H1 (cell line): Measurements from ENCODE around the gene RBM20. TPM values are rescaled to one million over a fixed set of nuclear protein-coding genes. Genes with fewer than 3 reads are reported as not detected.

ENCODE experiments used
- CTCF ChIA-PET: fragments of 300-600 bp; sonication (Branson Sonifier 250); formaldehyde crosslinking; loops from one replicate; lab custom pipeline; 2021; ENCODE audit not compliant: partially characterized antibody; lab: Charles Lee
- POLR2A ChIA-PET: fragments of 300-600 bp; sonication (Branson Sonifier 250); formaldehyde crosslinking; loops from one replicate; lab custom pipeline; 2021; ENCODE audit warnings: inconsistent platforms; ENCODE audit not compliant: partially characterized antibody; lab: Charles Lee
- DNase-seq, 2 experiments: peaks; one replicate each; pipeline versions ENCODE4 v3.0.0 to v3.0.0-alpha.2; 2010 to 2022; ENCODE audit warnings: low spot score in 2 of 2, low read depth in 1 of 2, mixed read lengths in 1 of 2
- FAIRE-seq: peaks from 2 replicates; lab custom pipeline; 2011; peaks lifted over from hg19 to GRCh38; lab: Jason Lieb, UNC
- H2AFZ ChIP-seq: 2 replicates; pipeline ENCODE4 v1.8.1; 2012; ENCODE audit warnings: low read length, inconsistent platforms
- H2AK5ac ChIP-seq: 2 replicates; pipeline ENCODE4 v1.6.1; 2013; ENCODE audit warnings: low read depth, low read length
- H2BK120ac ChIP-seq: replicated peaks from 2 replicates; pipeline ENCODE3; 2013; ENCODE audit warnings: low read depth, low read length, inconsistent platforms
- H2BK12ac ChIP-seq: 2 replicates; pipeline ENCODE4 v1.6.1; 2013; ENCODE audit warnings: low read depth, low read length
- H2BK15ac ChIP-seq: 2 replicates; pipeline ENCODE4 v1.6.1; 2013; ENCODE audit warnings: low read length
- H2BK20ac ChIP-seq: 2 replicates; pipeline ENCODE4 v1.6.1; 2013; ENCODE audit warnings: low read length
- H2BK5ac ChIP-seq: 2 replicates; pipeline ENCODE4 v1.6.1; 2013; ENCODE audit warnings: low read depth, low read length
- H3K14ac ChIP-seq: 2 replicates; pipeline ENCODE4 v1.6.1; 2013; ENCODE audit warnings: inconsistent platforms; ENCODE audit not compliant: insufficient read length
- H3K18ac ChIP-seq: 2 replicates; pipeline ENCODE4 v1.6.1; 2013; ENCODE audit warnings: low read length; ENCODE audit errors: extremely low read depth
- H3K23ac ChIP-seq: 2 replicates; pipeline ENCODE4 v1.6.1; 2013; ENCODE audit warnings: inconsistent platforms; ENCODE audit not compliant: insufficient read length
- H3K23me2 ChIP-seq: 2 replicates; pipeline ENCODE4 v1.6.1; 2013; ENCODE audit warnings: low read depth, low read length
- H3K27ac ChIP-seq: 2 replicates; pipeline ENCODE4 v1.6.1; 2011; ENCODE audit warnings: low read depth, low read length, inconsistent platforms
- H3K27me3 ChIP-seq, 4 experiments: replicated peaks in 1 of 4; 1 replicate in 1 of 4; 2 replicates in 3 of 4; pipeline versions ENCODE4 v1.6.1 to v1.8.1; 2011 to 2013; ENCODE audit warnings: low read length in 3 of 4, mild to moderate bottlenecking in 3 of 4, inconsistent platforms in 2 of 4, mixed read lengths in 2 of 4, moderate library complexity in 1 of 4; ENCODE audit not compliant: control insufficient read depth in 3 of 4, insufficient read depth in 3 of 4; ENCODE audit errors: extremely low read depth in 1 of 4
- H3K36me3 ChIP-seq, 4 experiments: 2 replicates each; pipeline versions ENCODE4 v1.6.1 to v1.8.1; 2011 to 2013; ENCODE audit warnings: mild to moderate bottlenecking in 4 of 4, low read length in 3 of 4, moderate library complexity in 2 of 4, control low read depth in 1 of 4, inconsistent platforms in 1 of 4; ENCODE audit not compliant: insufficient read depth in 4 of 4, control insufficient read depth in 2 of 4
- H3K4ac ChIP-seq: replicated peaks from 2 replicates; pipeline ENCODE3; 2013; ENCODE audit warnings: low read length, low read depth, mixed read lengths, inconsistent platforms; ENCODE audit not compliant: insufficient read length
- H3K4me1 ChIP-seq, 4 experiments: replicated peaks in 1 of 4; 1 replicate in 1 of 4; 2 replicates in 3 of 4; pipeline versions ENCODE4 v1.6.1 to v1.8.1; 2011 to 2013; ENCODE audit warnings: low read length in 3 of 4, inconsistent platforms in 2 of 4, mixed read lengths in 1 of 4; ENCODE audit not compliant: insufficient read depth in 4 of 4, control insufficient read depth in 3 of 4
- H3K4me2 ChIP-seq, 2 experiments: 2 replicates each; pipeline versions ENCODE4 v1.6.1 to v1.8.1; 2011 to 2013; ENCODE audit warnings: low read depth in 2 of 2, low read length in 2 of 2, control low read depth in 1 of 2, inconsistent platforms in 1 of 2, mild to moderate bottlenecking in 1 of 2; ENCODE audit not compliant: insufficient read depth in 1 of 2
- H3K4me3 ChIP-seq, 4 experiments: fragments of 200-600, 300-600 bp in 1 of 4; sonication (generic), shearing (Covaris generic), sonication (Bioruptor Twin) in 1 of 4; 2 replicates each; pipeline versions ENCODE4 v1.5.1 to v1.8.1; 2011 to 2016; ENCODE audit warnings: low read length in 4 of 4, low read depth in 3 of 4, control low read depth in 2 of 4, inconsistent platforms in 2 of 4, mild to moderate bottlenecking in 2 of 4, mixed read lengths in 1 of 4, moderate library complexity in 1 of 4; ENCODE audit not compliant: insufficient read depth in 2 of 4; ENCODE audit errors: extremely low read depth in 1 of 4
- H3K56ac ChIP-seq: replicated peaks from 2 replicates; pipeline ENCODE3; 2013; ENCODE audit warnings: low read depth, mild to moderate bottlenecking, mixed read lengths, low read length, inconsistent platforms; ENCODE audit not compliant: insufficient read length
- H3K79me1 ChIP-seq: 2 replicates; pipeline ENCODE4 v1.6.1; 2013; ENCODE audit warnings: low read depth, low read length, control low read depth
- H3K79me2 ChIP-seq, 2 experiments: 2 replicates each; pipeline versions ENCODE4 v1.6.1 to v1.8.1; 2012 to 2013; ENCODE audit warnings: low read length in 2 of 2, mild to moderate bottlenecking in 2 of 2, inconsistent platforms in 1 of 2; ENCODE audit not compliant: insufficient read depth in 2 of 2, control insufficient read depth in 1 of 2
- H3K9ac ChIP-seq, 4 experiments: replicated peaks in 1 of 4; 1 replicate in 1 of 4; 2 replicates in 3 of 4; pipeline versions ENCODE4 v1.6.1 to v1.8.1; 2011 to 2013; ENCODE audit warnings: low read depth in 3 of 4, low read length in 3 of 4, control low read depth in 2 of 4, mild to moderate bottlenecking in 2 of 4, moderate library complexity in 2 of 4, inconsistent platforms in 1 of 4; ENCODE audit errors: extremely low read depth in 1 of 4
- H3K9me3 ChIP-seq, 2 experiments: 2 replicates each; pipeline versions ENCODE4 v1.6.1 to v1.8.1; 2012 to 2013; ENCODE audit warnings: mild to moderate bottlenecking in 2 of 2, moderate library complexity in 2 of 2, control low read depth in 1 of 2, inconsistent platforms in 1 of 2, low read depth in 1 of 2, low read length in 1 of 2, mixed read lengths in 1 of 2; ENCODE audit not compliant: insufficient read depth in 2 of 2
- H4K20me1 ChIP-seq, 2 experiments: replicated peaks in 1 of 2; 2 replicates each; pipeline versions ENCODE3 to v1.8.1; 2011 to 2013; ENCODE audit warnings: inconsistent platforms in 2 of 2, low read length in 2 of 2, mild to moderate bottlenecking in 1 of 2; ENCODE audit not compliant: insufficient read depth in 2 of 2, control insufficient read depth in 1 of 2
- H4K5ac ChIP-seq: 2 replicates; pipeline ENCODE4 v1.6.1; 2013; ENCODE audit warnings: low read length, low read depth, mixed read lengths, inconsistent platforms; ENCODE audit not compliant: insufficient read length
- H4K8ac ChIP-seq: 2 replicates; pipeline ENCODE4 v1.8.0; 2013; ENCODE audit warnings: mild to moderate bottlenecking, moderate library complexity, low read length, inconsistent platforms; ENCODE audit not compliant: insufficient read depth; ENCODE audit errors: extremely low read depth
- H4K91ac ChIP-seq: replicated peaks from 2 replicates; pipeline ENCODE3; 2013; ENCODE audit warnings: low read length, mixed read lengths, inconsistent platforms; ENCODE audit not compliant: insufficient read length
- CHD1 ChIP-seq: IDR thresholded peaks from 2 replicates; pipeline ENCODE4 v1.6.1; 2012; ENCODE audit warnings: low read depth, low read length, improper control_type of control experiment
- RNF2 ChIP-seq: fragments of 200-900, 300-1000 bp; sonication (generic); IDR thresholded peaks from 2 replicates; pipeline ENCODE4 v1.7.1; 2016; ENCODE audit warnings: borderline replicate concordance, low read depth, mild to moderate bottlenecking, antibody characterized with exemption, low read length; ENCODE audit not compliant: poor library complexity, severe bottlenecking; ENCODE audit errors: missing control alignments
- RXRA ChIP-seq: IDR thresholded peaks from 2 replicates; pipeline ENCODE4 v1.6.1; 2011; ENCODE audit warnings: low read depth, mild to moderate bottlenecking, low read length, moderate library complexity; ENCODE audit not compliant: insufficient read depth
- SP4 ChIP-seq: IDR thresholded peaks from 2 replicates; pipeline ENCODE4 v1.6.1; 2012; ENCODE audit warnings: low read length, inconsistent platforms
- WGBS, 2 experiments: shearing (Covaris generic) in 1 of 2; methylation state at CpG; one replicate each; pipeline versions ENCODE4 v1.1.6 to v1.1.7; 2013 to 2015; ENCODE audit warnings: low lambda C conversion rate in 2 of 2, mixed read lengths in 2 of 2, inconsistent platforms in 1 of 2, low coverage in 1 of 2, missing lambda C conversion rate in 1 of 2; ENCODE audit not compliant: insufficient replicate concordance in 2 of 2, insufficient coverage in 1 of 2, insufficient read length in 1 of 2; ENCODE audit errors: extremely low coverage in 1 of 2, missing lambda C conversion rate in 1 of 2; 5-methylcytosine and 5-hydroxymethylcytosine counted together
- polyA plus RNA-seq, 7 experiments: library from polyadenylated mRNA; depleted of rRNA in 3 of 7; stranded (reverse) in 5 of 7; unstranded in 2 of 7; fragments of >200 nt in 5 of 7; fragments of 200-250 nt in 2 of 7; gene quantifications; 1 replicate in 5 of 7; 2 replicates in 1 of 7; 4 replicates in 1 of 7; pipeline versions ENCODE4 v1.2.1 to v1.2.3, GENCODE V29; 2011 to 2013; ENCODE audit warnings: missing spikeins in 2 of 7, mixed read lengths in 2 of 7
- total RNA-seq: library from RNA; stranded (reverse); fragmentation: NEBNext Ultra II Directional; extraction: Animal tissue kit (Norgen Biotek cat#: 25700); gene quantifications from 2 replicates; pipeline ENCODE4 v1.2.1, GENCODE V29; 2021
- TF ChIP-seq, protein P1 (sequence below): IDR thresholded peaks from 2 replicates; pipeline ENCODE4 v1.6.1; 2011; ENCODE audit warnings: low read depth, mild to moderate bottlenecking, low read length; ENCODE audit not compliant: insufficient read depth

RBM20 gene
- total and polyA plus RNA-seq, 2 of the 8 experiments (the other 6 are each of a cell fraction or from before 2014, with no cell fraction given), result 0.05 to 0.63 TPM

DNA sequence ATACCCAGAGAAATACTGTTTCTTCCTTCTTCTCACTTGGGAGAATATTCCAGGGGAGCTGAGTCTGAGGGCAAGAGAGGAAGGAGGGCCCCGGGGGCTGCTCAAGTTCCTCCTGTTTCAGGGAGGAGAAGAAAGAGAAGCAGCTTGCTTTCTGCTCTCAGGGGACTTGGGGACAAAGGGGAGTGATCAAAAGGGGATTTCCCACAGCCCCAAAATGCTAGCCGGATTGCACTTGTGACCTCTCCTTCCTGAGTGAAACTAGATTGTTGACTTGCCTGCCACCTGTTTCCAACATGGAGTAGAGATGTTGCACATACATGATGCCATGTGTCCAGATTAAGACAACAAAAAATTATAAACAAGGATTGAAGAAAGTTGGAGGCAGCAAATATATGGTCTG lies 198.9 kb downstream of the RBM20 start:
- Histone ChIP-seq H2BK20ac (no peak overlapping the region), H3K14ac (no peak overlapping the region), H2BK12ac (no peak overlapping the region), H3K9me3 (no peaks in the 10 kb centered on the region), H3K18ac (no peak overlapping the region), H3K4ac (no peak overlapping the region), H3K4me1 (no peaks in the 10 kb centered on the region; a peak in 1 of 7 replicates), H2AFZ (no peak overlapping the region), H3K4me3 (no peak overlapping the region), H4K91ac (no peak overlapping the region), H3K36me3 (no peaks in the 10 kb centered on the region), H2BK15ac (no peak overlapping the region), H3K27me3 (no peaks in the 10 kb centered on the region), H3K4me2 (no peak overlapping the region), H2BK5ac (no peak overlapping the region)
- no peak for FAIRE-seq
- POLR2A ChIA-PET, result no interaction called here
- TF ChIP-seq RXRA (no peak), SP4 (no peak), CHD1 (no peak), RNF2 (no peak)
- TF ChIP-seq, protein P1, sequence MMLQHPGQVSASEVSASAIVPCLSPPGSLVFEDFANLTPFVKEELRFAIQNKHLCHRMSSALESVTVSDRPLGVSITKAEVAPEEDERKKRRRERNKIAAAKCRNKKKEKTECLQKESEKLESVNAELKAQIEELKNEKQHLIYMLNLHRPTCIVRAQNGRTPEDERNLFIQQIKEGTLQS, result no peak
- TF ChIP-seq, all 59 proteins: peak for 0
- WGBS, 2 experiments, result 80% methylated on average over 2 of the region's 2 CpGs; no CpG with 5 or more reads in 1 of the 2 experiments
- Histone ChIP-seq H3K23ac (no peak overlapping the region), H3K23me2 (no peaks in the 10 kb centered on the region), H3K9ac (no peak overlapping the region), H4K20me1 (no peaks in the 10 kb centered on the region), H4K5ac (no peak overlapping the region), H3K79me1 (no peaks in the 10 kb centered on the region), H4K8ac (no peak overlapping the region), H2AK5ac (no peak overlapping the region), H3K79me2 (no peaks in the 10 kb centered on the region), H2BK120ac (no peak overlapping the region), H3K56ac (no peak overlapping the region), H3K27ac (no peak overlapping the region)
- CTCF ChIA-PET, result interaction anchor here (0.6 to 1.4 kb wide), 3 partner anchors 25 to 1293 kb away, joined by 3 to 4 read pairs (median 3); no protein-coding TSS in a partner anchor
- DNase-seq, result no peak
